Measurements from ENCODE around the gene LZTS2.

LZTS2 gene

GRCh38 chr10:100998183-100998990, 1.2 kb upstream of the LZTS2 start (continued):
- TF ChIP-seq PBX3 (CRISPR knock-in tag; IDR thresholded peaks at IDR 0.05): no peak
- TF ChIP-seq ZBTB10 (tag by site-specific recombination; IDR thresholded peaks at IDR 0.05): no peak
- TF ChIP-seq ZNF677 (tag by site-specific recombination; IDR thresholded peaks at IDR 0.05): no peak
- TF ChIP-seq ZNF37A (tag by site-specific recombination; IDR thresholded peaks at IDR 0.05): no peak
- peak; percentile 1 for TF ChIP-seq SP3 (tag by site-specific recombination; IDR thresholded peaks at IDR 0.05)

GRCh38 chr10:100998991-100999741, 442 bp upstream of the LZTS2 start:
- ChIA-PET CTCF (interaction anchor here (0.6 to 16.6 kb wide), 16 partner anchors 7 to 1629 kb away, joined by 3 to 274 read pairs (median 4); partner anchors contain the start of genes MRPL43, PDZD7, SFXN3 and TWNK), POLR2A (interaction anchor here (0.6 to 1.5 kb wide), 3 partner anchors 12 to 61 kb away, joined by 3 to 8 read pairs (median 7); no protein-coding TSS in a partner anchor)
- peak overlapping the region; percentile 57 for H3K4me3 ChIP-seq (ENCODE audit: low read depth, low read length)
- H3K36me3 ChIP-seq (ENCODE audit: control insufficient read depth in 2 of 2, insufficient read depth in 1 of 2, low read length in 2 of 2): peaks cover 3 to 38% of the 10 kb centered on the region in 2 experiments; a peak in 2 of 3 replicates
- H3K4me1 ChIP-seq (ENCODE audit: control insufficient read depth, insufficient read depth, low read length): peaks cover 8% of the 10 kb centered on the region
- no peaks in the 10 kb centered on the region for H3K9me3 ChIP-seq (ENCODE audit: control insufficient read depth, insufficient read depth, low read depth, low read length)
- peak overlapping the region; percentile 94 for H3K27ac ChIP-seq (ENCODE audit: extremely low read depth, low read depth, low read length)
- peak; percentile 60 for TF ChIP-seq ZXDB (tag by site-specific recombination; IDR thresholded peaks at IDR 0.05)
- no peak for TF ChIP-seq PRDM2 (tag by site-specific recombination; IDR thresholded peaks at IDR 0.05; ENCODE audit: borderline replicate concordance)
- TF ChIP-seq SP7 (tag by site-specific recombination; IDR thresholded peaks at IDR 0.05): peak; percentile 30
- TF ChIP-seq BCL6B (tag by site-specific recombination; IDR thresholded peaks at IDR 0.05): no peak
- TF ChIP-seq WT1 (tag by site-specific recombination; IDR thresholded peaks at IDR 0.05): no peak
- TF ChIP-seq ZNF341 (tag by site-specific recombination; IDR thresholded peaks at IDR 0.05; ENCODE audit: low read depth): no peak
- no peak for TF ChIP-seq REST (tag by site-specific recombination; IDR thresholded peaks at IDR 0.05)
- TF ChIP-seq PRDM6 (tag by site-specific recombination; IDR thresholded peaks at IDR 0.05): no peak
- peak; percentile 24; the same call in 1 of the 2 replicates for TF ChIP-seq ZNF76 (tag by site-specific recombination; IDR thresholded peaks at IDR 0.05; ENCODE audit: borderline replicate concordance, low read depth)
- no peak for TF ChIP-seq GFI1B (tag by site-specific recombination; IDR thresholded peaks at IDR 0.05)
- peak; percentile 6; the same call in 1 of the 2 replicates for TF ChIP-seq ZIC2 (tag by site-specific recombination; IDR thresholded peaks at IDR 0.05)
